ENCODE measurements around the gene S100A7.

S100A7 gene

GRCh38 chr1:153460551-153460950 lies at the start of gene S100A7:
Gene S100A7 (minus strand): TSS chr1:153460651. CDS start chr1:153459013, 1,638 bp downstream.
- DNase-seq (ENCODE audit: low read depth in 3 of 3), result no peak

GRCh38 chr1:153509729-153510354 lies 49.4 kb upstream of the S100A7 start:
- peak in 2 of 3 experiments; percentile 32 to 46 for DNase-seq (ENCODE audit: low read depth in 3 of 3)

GRCh38 chr1:153509036-153509435 lies 48.6 kb upstream of the S100A7 start:
- no peak for DNase-seq (ENCODE audit: low read depth in 3 of 3)

- no peak for DNase-seq (ENCODE audit: low read depth in 3 of 3)
Measured at GRCh38 chr1:153507926-153508583, 47.6 kb upstream of the S100A7 start.

- DNase-seq (ENCODE audit: low read depth in 3 of 3), result no peak
Measured at GRCh38 chr1:153506831-153507413, 46.5 kb upstream of the S100A7 start.

GRCh38 chr1:153506386-153506785 lies 45.9 kb upstream of the S100A7 start:
- no peak for DNase-seq (ENCODE audit: low read depth in 3 of 3)

GRCh38 chr1:153505576-153505975 lies 45.1 kb upstream of the S100A7 start:
- no peak for DNase-seq (ENCODE audit: low read depth in 3 of 3)

- no peak for DNase-seq (ENCODE audit: low read depth in 3 of 3)
Measured at GRCh38 chr1:153503766-153504165, 43.3 kb upstream of the S100A7 start.

- DNase-seq (ENCODE audit: low read depth in 3 of 3), result no peak
Measured at GRCh38 chr1:153498746-153499145, 38.3 kb upstream of the S100A7 start.

- DNase-seq (ENCODE audit: low read depth in 3 of 3), result no peak
Measured at GRCh38 chr1:153495536-153495935, 35.1 kb upstream of the S100A7 start.

- DNase-seq (ENCODE audit: low read depth in 3 of 3), result peak; percentile 61 to 70 (median 61)
Measured at GRCh38 chr1:153494976-153495535, 34.6 kb upstream of the S100A7 start.

- no peak for DNase-seq (ENCODE audit: low read depth in 3 of 3)
Measured at GRCh38 chr1:153493343-153493960, 33.0 kb upstream of the S100A7 start.

GRCh38 chr1:153490272-153491051 lies 30.0 kb upstream of the S100A7 start:
- no peak for DNase-seq (ENCODE audit: low read depth in 3 of 3)

GRCh38 chr1:153488731-153489130 lies 28.3 kb upstream of the S100A7 start:
- DNase-seq (ENCODE audit: low read depth in 3 of 3), result no peak

- no peak for DNase-seq (ENCODE audit: low read depth in 3 of 3)
Measured at GRCh38 chr1:153487707-153488106, 27.3 kb upstream of the S100A7 start.

- no peak for DNase-seq (ENCODE audit: low read depth in 3 of 3)
Measured at GRCh38 chr1:153485863-153486262, 25.4 kb upstream of the S100A7 start.

- DNase-seq (ENCODE audit: low read depth in 3 of 3), result no peak
Measured at GRCh38 chr1:153483776-153484175, 23.3 kb upstream of the S100A7 start.

- DNase-seq (ENCODE audit: low read depth in 3 of 3), result no peak
Measured at GRCh38 chr1:153481124-153481523, 20.7 kb upstream of the S100A7 start.

GRCh38 chr1:153478692-153479618 lies 18.5 kb upstream of the S100A7 start:
- no peak for DNase-seq (ENCODE audit: low read depth in 3 of 3)

GRCh38 chr1:153478047-153478691 lies 17.7 kb upstream of the S100A7 start:
- no peak for DNase-seq (ENCODE audit: low read depth in 3 of 3)

Measured in stimulated activated CD4-positive, alpha-beta T cell treated with anti-CD3 and anti-CD28 coated beads, TNF-alpha, amount 100 ng/mL, for 4 hours (primary cell).